Type B pancreatic cell (in vitro differentiated cells): ENCODE results near the gene FOXL2NB. TPM values are rescaled to one million over a fixed set of nuclear protein-coding genes. Genes with fewer than 3 reads are reported as not detected.

Experiments used
- DNase-seq: peaks from one replicate; pipeline ENCODE4 v3.0.0; 2021; ENCODE audit warnings: mixed read lengths; ENCODE audit not compliant: unreplicated experiment; ENCODE audit errors: extremely low spot score
- H3K27ac Mint-ChIP-seq: 2 replicates; pipeline ENCODE4 v1.8.0; 2021; ENCODE audit warnings: mild to moderate bottlenecking, mixed read lengths
- H3K27me3 Mint-ChIP-seq: 2 replicates; pipeline ENCODE4 v1.8.0; 2021; ENCODE audit warnings: mixed read lengths
- H3K36me3 Mint-ChIP-seq: 2 replicates; pipeline ENCODE4 v1.8.0; 2021; ENCODE audit warnings: mixed read lengths
- H3K4me1 Mint-ChIP-seq: one replicate; pipeline ENCODE4 v1.8.0; 2021; ENCODE audit warnings: mixed read lengths; ENCODE audit not compliant: unreplicated experiment
- H3K4me3 Mint-ChIP-seq: 2 replicates; pipeline ENCODE4 v1.8.0; 2021; ENCODE audit warnings: mild to moderate bottlenecking, mixed read lengths
- H3K9me3 Mint-ChIP-seq: 2 replicates; pipeline ENCODE4 v1.8.0; 2021; ENCODE audit warnings: mixed read lengths
- CTCF ChIP-seq: fragments of 200-600 bp; sonication (generic); conservative IDR thresholded peaks from 2 replicates; pipeline ENCODE4 v1.5.0; 2021; ENCODE audit warnings: antibody characterized with exemption, mild to moderate bottlenecking
- total RNA-seq: library from RNA; stranded (reverse); gene quantifications from 2 replicates; pipeline ENCODE4 v1.2.1, GENCODE V29; 2021; ENCODE audit warnings: low replicate concordance

Gene FOXL2NB
- total RNA-seq, 1 donor from 2014 or later: 0.34 TPM

DNA sequence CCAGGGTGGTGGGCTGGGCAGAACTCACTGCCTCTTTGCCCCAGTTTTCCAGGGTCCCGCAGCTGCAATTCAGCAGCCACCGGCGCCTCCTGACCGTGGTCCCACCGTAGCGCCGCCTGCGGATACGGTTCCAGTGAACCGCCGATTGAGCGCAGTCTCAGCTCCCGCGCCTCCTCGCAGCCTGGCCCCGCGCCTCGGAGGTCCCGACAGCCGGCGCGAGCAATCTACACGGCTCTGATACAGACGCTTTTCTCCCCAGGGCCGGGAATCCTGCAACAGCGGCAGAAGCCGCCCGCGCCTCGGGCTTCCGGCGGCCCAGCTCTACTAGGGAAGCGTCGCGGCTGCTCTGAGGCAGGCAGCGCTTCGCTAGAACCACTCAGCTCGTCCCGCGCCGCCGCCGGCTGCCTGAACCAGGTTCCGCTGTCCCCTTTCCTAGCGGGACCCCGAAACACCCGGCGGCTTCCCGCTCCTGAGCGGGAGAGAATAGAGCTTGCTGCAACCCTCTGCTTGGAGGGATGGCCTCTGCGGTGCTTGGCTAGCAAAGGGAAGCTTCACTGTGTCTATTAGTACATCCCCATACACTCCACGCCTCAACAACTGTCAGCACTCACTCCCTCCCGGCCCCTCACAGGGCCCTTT, 3.1 kb downstream of the FOXL2NB start:
- Mint-ChIP-seq H3K4me3 (peak overlapping the region; percentile 73), H3K36me3 (no peaks in the 10 kb centered on the region), H3K4me1 (peaks cover 10% of the 10 kb centered on the region), H3K9me3 (no peaks in the 10 kb centered on the region), H3K27ac (no peak overlapping the region), H3K27me3 (peaks cover 88% of the 10 kb centered on the region)
- no peak for TF ChIP-seq CTCF
- DNase-seq: no peak

- Mint-ChIP-seq H3K27me3 (peaks cover 91% of the 10 kb centered on the region), H3K4me1 (peaks cover 9% of the 10 kb centered on the region), H3K36me3 (no peaks in the 10 kb centered on the region), H3K9me3 (no peaks in the 10 kb centered on the region), H3K27ac (no peak overlapping the region), H3K4me3 (peak overlapping the region; percentile 73)
- no peak for DNase-seq
- no peak for TF ChIP-seq CTCF
Observed at GRCh38 chr3:138950701-138951100, 3.7 kb downstream of the FOXL2NB start.

GRCh38 chr3:138960417-138960852, 13.4 kb downstream of the FOXL2NB start:
- no peak for DNase-seq
- H3K4me1 Mint-ChIP-seq: no peaks in the 10 kb centered on the region
- peaks cover 70% of the 10 kb centered on the region for H3K27me3 Mint-ChIP-seq
- no peak for TF ChIP-seq CTCF
- H3K4me3 Mint-ChIP-seq: no peak overlapping the region
- peaks cover 7% of the 10 kb centered on the region for H3K9me3 Mint-ChIP-seq
- H3K36me3 Mint-ChIP-seq: no peaks in the 10 kb centered on the region
- no peak overlapping the region for H3K27ac Mint-ChIP-seq

DNA sequence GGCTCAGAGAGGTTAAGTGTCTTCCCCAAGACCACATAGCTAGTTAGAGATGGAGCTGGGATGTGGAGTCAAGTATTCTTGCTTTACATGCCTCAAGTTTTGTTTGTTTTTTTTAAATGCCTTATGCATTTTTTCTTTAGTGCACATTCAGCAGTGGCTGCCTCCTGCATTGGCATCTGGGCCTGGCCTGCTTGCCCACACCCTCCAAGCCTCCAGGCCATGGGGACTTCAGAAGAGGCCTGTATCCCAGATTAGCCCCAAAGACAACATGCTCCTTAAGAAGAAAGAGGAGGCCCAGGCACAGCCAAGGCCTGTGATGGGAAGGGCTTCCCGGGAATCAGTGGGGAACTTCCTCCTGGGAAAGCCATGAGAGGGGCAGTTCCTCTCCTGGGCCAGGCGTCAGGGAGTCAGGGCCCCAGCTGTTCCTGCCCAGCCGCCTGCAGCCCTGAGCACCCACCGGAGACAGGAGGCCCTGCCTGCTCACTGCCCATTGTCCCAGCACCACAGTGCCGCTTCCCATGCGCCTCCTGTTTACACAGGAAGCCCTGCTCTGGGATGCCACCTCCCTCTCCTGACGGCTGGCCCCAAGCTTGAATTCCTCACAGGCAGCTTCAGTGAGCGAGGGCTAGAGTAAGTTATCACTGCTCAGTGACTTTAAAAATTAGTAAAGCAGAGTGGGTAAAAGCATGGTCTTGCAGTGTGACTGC, 16.0 kb downstream of the FOXL2NB start:
- Mint-ChIP-seq H3K27ac (no peak overlapping the region), H3K4me3 (no peak overlapping the region), H3K36me3 (no peaks in the 10 kb centered on the region), H3K9me3 (peaks cover 11% of the 10 kb centered on the region), H3K27me3 (peaks cover 64% of the 10 kb centered on the region), H3K4me1 (no peaks in the 10 kb centered on the region)
- TF ChIP-seq CTCF: no peak
- DNase-seq: no peak

DNA sequence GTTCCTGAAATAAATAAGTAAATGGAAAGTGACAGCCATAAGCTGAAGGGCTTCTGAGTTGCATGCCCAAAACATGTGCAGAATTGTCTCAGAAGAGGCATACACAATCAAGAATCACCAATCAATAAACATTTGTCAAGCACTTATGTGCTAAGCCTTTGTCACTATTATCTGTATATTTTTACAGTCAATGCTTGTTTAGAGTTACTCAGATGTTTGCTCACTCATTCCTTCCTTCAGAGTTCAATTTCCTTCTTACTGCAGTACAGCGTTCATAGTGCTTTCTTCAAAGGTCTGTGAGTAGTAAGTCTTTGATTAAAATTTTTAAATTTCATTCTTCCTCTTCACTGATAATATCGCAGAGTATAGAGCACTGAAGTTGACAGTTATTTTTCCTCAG, 17.2 kb downstream of the FOXL2NB start:
- no peak for DNase-seq
- Mint-ChIP-seq H3K4me1 (no peaks in the 10 kb centered on the region), H3K27me3 (peaks cover 61% of the 10 kb centered on the region), H3K9me3 (peaks cover 11% of the 10 kb centered on the region), H3K36me3 (no peaks in the 10 kb centered on the region), H3K27ac (no peak overlapping the region), H3K4me3 (no peak overlapping the region)
- TF ChIP-seq CTCF: no peak
